HG03457 (cell line): Measurements from ENCODE around the gene TEDC2.
A peak's percentile ranks its signal among the peaks of the same experiment; 100 is the strongest.

Source experiments
- ATAC-seq: cut with Tn5 transposase; IDR thresholded peaks from one replicate; pipeline ENCODE4 v1.9.1; 2021; ENCODE audit warnings: moderate number of reproducible peaks; ENCODE audit not compliant: unreplicated experiment

TEDC2 gene

GRCh38 chr16:2492292-2492691 lies 32.4 kb downstream of the TEDC2 start:
- ATAC-seq, result no peak

DNA sequence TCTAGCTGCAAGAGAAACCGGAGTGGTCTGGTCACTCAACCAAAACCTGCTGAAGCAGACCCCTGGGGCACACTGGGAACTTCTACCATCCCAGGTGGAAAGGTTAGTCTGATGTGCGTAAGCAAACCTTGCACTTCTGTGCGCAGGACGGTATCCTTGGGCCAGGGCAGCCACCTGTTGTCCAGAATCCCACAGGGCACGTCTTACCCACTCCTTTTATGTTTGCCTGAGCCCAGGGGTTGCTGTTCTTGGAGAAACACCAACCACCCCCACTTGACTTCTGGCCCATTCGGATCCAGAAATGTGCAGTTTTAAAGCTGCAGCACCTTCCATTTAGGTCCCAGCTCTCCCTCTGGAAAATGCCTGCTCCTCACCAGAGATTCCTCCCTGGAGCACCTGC lies 33.7 kb downstream of the TEDC2 start:
- ATAC-seq, result no peak

DNA sequence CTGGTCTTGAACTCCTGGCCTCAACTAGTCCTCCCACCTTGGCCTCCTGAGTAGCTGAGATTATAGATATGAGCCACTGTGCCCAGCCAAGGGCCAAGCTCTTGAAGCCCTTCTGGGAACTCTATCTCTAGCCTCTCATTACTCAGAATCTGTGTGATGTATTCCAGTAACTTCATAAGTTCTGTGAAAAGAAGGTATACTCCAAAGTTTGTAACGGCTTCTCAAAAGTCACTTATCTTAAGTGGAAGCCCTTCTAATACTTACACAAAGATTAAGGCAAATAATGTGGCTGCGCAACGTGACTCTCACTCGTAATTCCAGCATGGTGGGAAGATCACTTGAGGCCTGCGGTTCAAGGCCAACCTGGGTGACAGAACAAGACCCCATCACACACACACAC lies 34.7 kb downstream of the TEDC2 start:
- ATAC-seq, result no peak

DNA sequence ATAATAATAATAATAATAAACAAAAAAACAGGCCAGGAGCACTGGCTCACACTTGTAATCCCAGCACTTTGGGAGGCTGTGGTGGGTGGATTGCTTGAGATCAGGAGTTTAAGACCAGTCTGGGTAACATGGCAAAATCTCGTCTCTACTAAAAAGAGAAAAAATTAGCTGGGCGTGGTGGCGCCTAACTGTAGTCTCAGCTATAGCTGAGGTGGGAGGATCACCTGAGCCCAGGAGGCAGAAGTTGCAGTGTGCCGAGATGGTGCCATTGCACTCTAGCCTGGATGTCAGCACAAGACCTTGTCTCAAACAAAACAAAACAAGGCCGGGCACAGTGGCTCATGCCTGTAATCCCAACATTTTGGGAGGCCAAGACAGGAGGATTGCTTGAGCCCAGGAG lies 35.1 kb downstream of the TEDC2 start:
- ATAC-seq, result no peak

GRCh38 chr16:2496223-2497115 lies 36.6 kb downstream of the TEDC2 start:
- no peak for ATAC-seq

- ATAC-seq, result no peak
These were observed 37.3 kb downstream of the TEDC2 start for GRCh38 chr16:2497116-2497630.

- no peak for ATAC-seq
These were observed 38.0 kb downstream of the TEDC2 start for GRCh38 chr16:2497695-2498484.

DNA sequence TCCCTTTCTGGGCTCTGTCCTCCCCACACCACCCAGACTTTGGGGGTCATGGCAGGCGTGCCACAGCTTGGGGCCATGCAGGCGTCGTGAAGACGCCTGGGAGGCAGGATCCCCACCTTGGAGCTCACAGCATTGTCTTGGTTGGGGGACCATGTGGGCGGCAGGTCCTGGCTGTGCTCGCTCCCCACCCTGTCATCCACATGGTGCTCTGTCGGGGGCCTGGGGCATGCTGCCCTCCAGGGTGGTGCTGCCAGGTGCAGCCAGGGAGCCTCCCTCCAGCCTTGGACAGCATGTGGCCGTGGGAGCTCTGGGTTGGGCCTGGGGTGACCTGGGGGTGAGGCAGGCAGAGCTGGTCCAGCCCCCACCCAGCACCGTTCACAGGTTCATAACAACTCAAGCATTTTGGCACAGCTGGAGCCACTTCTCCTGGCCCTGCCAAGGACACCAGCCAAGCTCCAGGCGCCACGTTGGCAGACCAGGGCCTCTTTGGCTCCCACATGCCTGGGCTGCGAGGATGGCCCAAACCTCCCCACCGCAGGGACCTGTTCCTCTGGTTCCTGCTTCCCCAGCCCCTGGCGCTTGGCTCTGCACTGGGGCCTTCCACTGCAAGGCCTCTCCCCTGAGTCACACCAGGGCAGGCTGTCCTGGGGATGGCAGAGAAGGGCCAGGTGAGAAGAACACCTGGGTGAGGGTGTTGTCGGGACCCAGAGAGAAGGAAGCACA lies 38.8 kb downstream of the TEDC2 start:
- no peak for ATAC-seq

- no peak for ATAC-seq
These were observed 39.5 kb downstream of the TEDC2 start for GRCh38 chr16:2499454-2499853.

- ATAC-seq, result no peak
These were observed 40.1 kb downstream of the TEDC2 start for GRCh38 chr16:2499890-2500429.

- ATAC-seq, result no peak
These were observed 40.6 kb downstream of the TEDC2 start for GRCh38 chr16:2500430-2500917.

DNA sequence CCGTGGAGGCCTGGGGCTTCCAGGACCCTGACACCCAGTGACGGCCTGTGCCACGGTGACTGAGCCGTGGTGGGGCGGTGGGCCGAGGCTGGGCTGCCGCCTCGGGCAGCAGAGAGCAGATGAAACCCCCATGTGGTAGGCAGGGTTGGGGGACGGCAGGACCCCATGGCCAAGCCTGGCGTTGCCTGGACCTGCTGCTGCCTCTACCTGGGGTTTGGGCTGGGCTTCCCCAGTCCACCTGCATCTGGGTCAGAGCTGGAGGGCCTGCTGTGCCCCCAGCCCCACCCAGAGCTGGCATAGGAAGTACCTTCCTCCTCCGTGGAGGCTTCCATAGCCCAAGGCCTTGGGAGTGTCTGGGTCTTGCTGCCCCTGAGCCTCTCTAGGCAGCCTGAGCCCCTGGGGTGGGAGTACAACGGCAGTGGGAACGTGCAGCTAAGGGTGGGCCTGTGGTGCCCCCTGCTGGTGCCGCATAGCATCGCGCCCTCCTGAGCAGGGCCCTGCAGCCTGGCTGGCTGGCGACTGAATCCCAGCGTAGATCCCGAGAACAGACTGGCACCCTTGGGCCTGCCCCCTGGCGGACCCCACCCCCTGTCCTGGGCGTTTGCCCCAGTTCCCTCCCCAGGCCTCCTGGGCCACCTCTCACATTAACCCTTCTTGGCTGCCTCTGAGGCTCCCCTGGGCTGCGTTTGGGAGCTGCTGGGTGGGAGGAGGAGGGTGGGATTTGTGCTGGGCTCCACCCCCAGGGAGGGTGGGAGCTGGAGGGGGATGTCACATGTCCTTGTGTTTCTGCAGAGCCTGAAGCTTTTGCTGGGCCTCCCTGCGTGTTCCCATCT lies 41.2 kb downstream of the TEDC2 start:
- no peak for ATAC-seq

- no peak for ATAC-seq
These were observed 42.3 kb downstream of the TEDC2 start for GRCh38 chr16:2501946-2502895.

GRCh38 chr16:2505695-2506094 lies 45.8 kb downstream of the TEDC2 start:
- no peak for ATAC-seq

- peak; percentile 39 for ATAC-seq
These were observed 47.2 kb downstream of the TEDC2 start for GRCh38 chr16:2507052-2507659.

DNA sequence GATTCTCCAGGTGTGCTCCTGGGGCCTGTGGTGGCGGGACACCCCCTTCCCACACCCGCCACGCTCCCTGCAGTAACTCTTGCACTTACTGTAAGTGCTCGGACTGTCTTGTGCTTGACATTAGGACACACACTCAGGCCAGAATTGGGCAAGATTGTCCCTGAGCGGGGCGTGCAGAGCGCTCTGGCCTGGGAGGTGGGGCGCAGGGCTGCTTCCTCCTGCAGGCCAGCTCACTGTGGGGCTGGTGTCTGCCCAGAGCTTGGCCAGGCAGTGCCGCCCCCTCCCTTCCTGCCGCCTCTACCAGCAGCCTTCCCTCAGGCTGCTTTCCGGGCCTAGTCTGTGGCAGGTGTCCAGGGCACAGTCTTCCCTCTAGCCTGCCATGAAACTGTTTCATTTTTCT lies 47.8 kb downstream of the TEDC2 start:
- ATAC-seq, result no peak

DNA sequence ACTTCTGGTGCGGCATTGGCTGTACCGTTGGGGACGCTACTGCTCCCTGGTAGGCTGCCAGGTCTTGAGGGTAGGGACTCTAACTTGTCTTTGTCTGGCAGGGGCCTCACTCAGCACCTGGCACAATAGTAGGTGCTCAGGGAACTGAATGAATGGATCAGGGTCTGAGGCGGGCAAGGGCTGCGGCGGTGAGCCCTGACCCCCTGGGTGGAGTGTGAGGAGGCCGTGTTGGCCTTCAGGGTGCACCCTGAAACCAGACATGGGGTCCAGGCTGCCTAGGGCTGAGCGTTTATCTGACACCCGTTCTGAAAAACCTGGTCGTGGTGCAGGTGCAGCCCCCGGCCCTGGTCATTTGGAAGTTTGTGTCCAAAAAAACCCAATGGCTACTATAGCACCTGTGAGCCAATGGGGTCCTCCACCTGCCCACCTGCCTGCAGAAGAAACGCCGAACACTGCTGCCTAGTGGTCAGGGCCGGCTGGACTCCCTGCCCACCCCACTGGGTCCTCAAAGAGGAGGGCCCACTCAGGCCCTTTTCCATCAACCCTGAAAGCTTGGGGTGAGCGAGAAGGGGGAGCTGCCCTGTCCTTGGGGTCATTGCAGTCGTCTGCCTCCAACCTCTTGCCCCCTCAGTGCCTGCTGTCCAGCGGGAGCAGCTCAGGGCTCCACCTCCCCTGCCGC lies 49.0 kb downstream of the TEDC2 start:
- no peak for ATAC-seq
